Neuron (in vitro differentiated cells): ENCODE data around the gene PPIE.
"Not testable (repeated sequence)": the region's sequence is repeated elsewhere in the genome, so short reads cannot be mapped to it uniquely, and the experiment has no call there.

Experiments used
- H2AFZ ChIP-seq: one replicate; pipeline ENCODE4 v1.6.1; 2013; ENCODE audit warnings: low read depth, mild to moderate bottlenecking, inconsistent platforms, low read length, moderate library complexity
- H3K27me3 ChIP-seq: one replicate; pipeline ENCODE4 v1.6.1; 2013; ENCODE audit warnings: low read length; ENCODE audit not compliant: insufficient read depth
- H3K36me3 ChIP-seq: one replicate; pipeline ENCODE4 v1.6.1; 2013; ENCODE audit warnings: low read length; ENCODE audit not compliant: insufficient read depth
- H3K4me1 ChIP-seq: one replicate; pipeline ENCODE4 v1.6.1; 2013; ENCODE audit warnings: low read length; ENCODE audit not compliant: insufficient read depth
- H3K4me3 ChIP-seq: 2 replicates; pipeline ENCODE4 v1.5.1; 2013; ENCODE audit warnings: mild to moderate bottlenecking, low read length, moderate library complexity
- H3K9me3 ChIP-seq: one replicate; pipeline ENCODE4 v1.6.1; 2013; ENCODE audit warnings: low read length

Gene PPIE

DNA sequence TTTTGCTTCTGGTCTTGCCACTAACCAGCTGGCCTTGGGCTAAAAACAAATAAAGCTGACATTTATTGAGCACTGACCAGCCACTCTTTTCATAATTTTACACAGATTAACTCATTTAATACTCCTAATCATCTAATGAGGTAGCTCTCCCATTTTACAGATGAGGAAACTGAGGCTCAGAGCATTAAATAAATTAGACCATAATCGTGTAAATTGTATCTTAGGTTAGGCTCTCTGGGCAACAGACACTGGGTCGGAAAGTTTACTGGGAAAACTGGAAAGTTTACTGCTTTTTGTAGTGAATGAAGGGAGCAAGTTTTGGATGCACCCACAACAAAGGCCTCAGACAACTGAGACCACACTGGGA is 42.6 kb downstream of the PPIE start:
- H3K27me3 ChIP-seq, result peaks cover 27% of the 10 kb centered on the region
- H3K4me3 ChIP-seq, result no peak overlapping the region
- H3K9me3 ChIP-seq, result no peaks in the 10 kb centered on the region
- no peak overlapping the region for H2AFZ ChIP-seq
- H3K4me1 ChIP-seq, result peaks cover 6% of the 10 kb centered on the region
- no peaks in the 10 kb centered on the region for H3K36me3 ChIP-seq

DNA sequence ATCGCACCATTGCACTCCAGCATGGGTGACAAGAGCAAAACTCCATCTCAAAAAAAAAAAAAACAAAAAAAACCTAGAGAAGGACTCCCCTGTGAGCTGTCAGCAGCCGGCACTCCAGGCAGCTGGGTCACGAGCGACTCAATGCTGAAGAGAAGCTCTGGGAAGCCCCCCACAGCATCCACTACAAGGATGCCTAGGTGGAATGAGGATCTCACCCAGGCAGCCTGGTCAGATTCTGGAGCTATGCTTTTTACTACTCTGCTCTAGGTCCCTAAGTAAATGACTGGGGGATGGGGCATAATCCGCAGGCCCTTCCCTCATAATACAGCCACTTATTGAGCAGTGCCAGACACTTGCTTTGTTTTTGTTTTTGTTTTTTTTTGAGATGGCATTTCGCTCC is 43.4 kb downstream of the PPIE start:
- H3K9me3 ChIP-seq, result no peaks in the 10 kb centered on the region
- peaks cover 6% of the 10 kb centered on the region for H3K4me1 ChIP-seq
- no peak overlapping the region for H2AFZ ChIP-seq
- no peaks in the 10 kb centered on the region for H3K36me3 ChIP-seq
- H3K27me3 ChIP-seq, result peaks cover 33% of the 10 kb centered on the region
- H3K4me3 ChIP-seq, result no peak overlapping the region

DNA sequence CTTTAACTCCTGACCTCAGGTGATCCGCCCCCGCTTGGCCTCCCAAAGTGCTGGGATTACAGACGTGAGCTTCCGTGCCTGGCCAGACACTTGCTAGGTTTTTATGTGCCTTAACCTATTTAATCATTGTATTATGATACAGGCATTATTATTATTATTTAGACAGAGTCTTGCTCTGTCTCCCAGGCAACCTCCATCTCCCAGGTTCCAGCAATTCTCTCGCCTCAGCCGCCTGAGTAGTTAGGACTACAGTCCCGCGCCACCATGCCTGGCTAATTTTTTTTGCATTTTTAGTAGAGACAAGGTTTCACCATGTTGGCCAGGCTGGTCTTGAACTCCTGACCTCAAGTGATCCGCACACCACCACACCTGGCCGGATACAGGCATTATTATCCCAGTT is 44.0 kb downstream of the PPIE start:
- not testable (repeated sequence) for H3K4me1 ChIP-seq, H3K36me3 ChIP-seq, H3K9me3 ChIP-seq, H3K4me3 ChIP-seq, H2AFZ ChIP-seq
- peaks cover 34% of the 10 kb centered on the region for H3K27me3 ChIP-seq

- H3K36me3 ChIP-seq, H2AFZ ChIP-seq, H3K9me3 ChIP-seq, H3K4me3 ChIP-seq, H3K4me1 ChIP-seq: not testable (repeated sequence)
- H3K27me3 ChIP-seq, result peaks cover 52% of the 10 kb centered on the region
Measured at GRCh38 chr1:39786303-39787107, 47.8 kb downstream of the PPIE start.

DNA sequence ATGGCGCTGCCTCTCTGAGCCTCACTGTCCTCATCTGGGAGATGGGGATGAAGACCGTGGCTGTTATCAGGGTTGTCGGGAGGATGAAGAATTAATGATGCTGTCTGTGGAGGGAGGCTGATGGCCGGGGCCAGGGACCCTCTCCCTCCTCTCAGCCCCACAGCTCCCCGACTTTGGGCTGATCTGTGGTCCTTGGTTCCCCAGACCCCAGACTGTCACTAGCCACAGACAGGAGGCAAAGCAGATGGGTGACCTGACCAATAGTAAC is 48.4 kb downstream of the PPIE start:
- not testable (repeated sequence) for H3K4me3 ChIP-seq, H3K9me3 ChIP-seq, H3K4me1 ChIP-seq, H3K36me3 ChIP-seq, H2AFZ ChIP-seq
- H3K27me3 ChIP-seq, result peaks cover 55% of the 10 kb centered on the region

GRCh38 chr1:39787468-39787867 is 48.8 kb downstream of the PPIE start:
- no peak overlapping the region for H3K4me3 ChIP-seq
- no peaks in the 10 kb centered on the region for H3K36me3 ChIP-seq
- no peak overlapping the region for H2AFZ ChIP-seq
- H3K9me3 ChIP-seq, result peaks cover 1% of the 10 kb centered on the region
- H3K27me3 ChIP-seq, result peaks cover 56% of the 10 kb centered on the region
- H3K4me1 ChIP-seq, result peaks cover 6% of the 10 kb centered on the region

- H2AFZ ChIP-seq, H3K4me1 ChIP-seq, H3K4me3 ChIP-seq, H3K9me3 ChIP-seq, H3K36me3 ChIP-seq: not testable (repeated sequence)
- peaks cover 58% of the 10 kb centered on the region for H3K27me3 ChIP-seq
Measured at GRCh38 chr1:39787964-39788363, 49.3 kb downstream of the PPIE start.

- peak overlapping the region; percentile 27 for H3K4me3 ChIP-seq
- H3K9me3 ChIP-seq, result peaks cover 3% of the 10 kb centered on the region
- H2AFZ ChIP-seq, result no peak overlapping the region
- H3K4me1 ChIP-seq, result peaks cover 6% of the 10 kb centered on the region
- peaks cover 58% of the 10 kb centered on the region for H3K27me3 ChIP-seq
- no peaks in the 10 kb centered on the region for H3K36me3 ChIP-seq
Measured at GRCh38 chr1:39788426-39788757, 49.7 kb downstream of the PPIE start.

DNA sequence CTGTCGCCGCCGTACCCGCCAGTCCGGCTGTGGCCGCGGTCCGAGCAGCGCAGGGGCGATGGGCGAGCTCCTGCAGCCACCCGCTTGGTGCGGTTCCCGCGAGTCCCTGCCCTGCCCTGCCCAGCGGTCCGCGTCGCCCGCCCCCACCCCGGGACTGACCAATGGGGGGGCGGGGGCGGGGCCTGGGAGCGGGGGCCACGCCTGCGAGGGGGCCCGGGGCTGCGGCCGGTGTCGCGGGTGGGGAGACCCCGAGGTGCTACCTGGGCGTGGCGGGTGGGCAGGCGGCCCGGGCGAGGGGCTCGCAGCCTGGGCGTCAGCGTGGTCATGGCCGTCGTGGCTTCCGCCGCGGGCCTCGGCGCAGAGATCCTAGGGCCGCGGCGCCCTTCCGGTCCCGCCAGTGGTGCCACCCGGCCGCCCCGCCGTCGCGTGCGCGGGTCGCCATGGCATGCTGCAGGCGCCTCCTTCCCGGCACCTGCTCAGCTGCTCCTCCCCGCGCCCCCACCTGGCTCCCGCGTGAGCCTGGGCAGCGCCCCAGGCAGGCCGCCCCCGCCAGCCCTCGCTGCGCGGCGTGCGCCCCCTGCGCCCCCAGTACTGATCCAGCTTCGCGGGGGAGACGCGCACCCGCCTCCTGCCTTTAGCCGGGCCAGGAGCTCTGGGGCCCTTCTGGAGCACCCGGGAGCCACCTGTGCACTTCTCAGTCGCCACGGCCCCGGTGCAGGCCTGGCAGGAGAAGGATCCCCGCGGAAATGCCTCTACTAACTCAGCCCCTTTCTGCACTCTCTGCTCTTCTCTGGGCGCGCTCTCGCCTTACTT is 50.3 kb downstream of the PPIE start, which contains the start of gene BMP8B:
TSS of gene BMP8B (minus strand) at position 108 of the 813 bp plus-strand sequence. CDS start 380 bp downstream, outside the sequence.
- peaks cover 58% of the 10 kb centered on the region for H3K27me3 ChIP-seq
- H3K9me3 ChIP-seq, result peaks cover 3% of the 10 kb centered on the region
- H3K36me3 ChIP-seq, result no peaks in the 10 kb centered on the region
- peak within 1 kb of the TSS; percentile 77 for H2AFZ ChIP-seq
- peak within 1 kb of the TSS; percentile 27 for H3K4me3 ChIP-seq
- H3K4me1 ChIP-seq, result peaks cover 6% of the 10 kb centered on the region

DNA sequence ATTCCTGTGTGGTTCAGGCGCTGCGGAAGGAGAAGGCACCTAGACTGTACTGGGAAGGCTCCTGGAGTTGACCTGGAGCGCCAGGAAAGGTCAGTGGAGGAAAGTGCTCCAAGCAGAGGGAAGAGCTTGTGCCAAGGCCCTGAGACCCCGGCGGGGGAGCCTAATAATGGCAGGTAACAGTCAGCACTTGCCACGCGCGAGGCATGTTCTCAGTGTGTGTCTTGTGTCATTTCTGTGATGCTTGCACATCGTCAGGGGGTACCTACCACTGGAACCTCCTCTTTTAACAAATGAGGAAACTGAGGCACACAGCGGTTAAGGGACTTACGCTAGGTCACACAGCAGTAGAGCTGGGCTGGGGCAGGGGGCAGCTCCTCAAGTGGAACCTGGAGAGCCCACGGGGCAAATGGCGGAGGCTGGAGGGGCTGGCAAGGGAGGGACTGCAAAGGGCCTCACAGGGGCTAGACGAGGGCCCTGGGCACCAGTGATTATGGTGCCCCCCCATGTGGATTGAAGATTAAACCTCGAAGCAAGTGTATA is 51.0 kb downstream of the PPIE start:
- Histone ChIP-seq H3K27me3 (peaks cover 58% of the 10 kb centered on the region), H3K9me3 (peaks cover 3% of the 10 kb centered on the region), H3K4me1 (peaks cover 6% of the 10 kb centered on the region), H3K36me3 (no peaks in the 10 kb centered on the region), H2AFZ (no peak overlapping the region), H3K4me3 (no peak overlapping the region)

GRCh38 chr1:39791838-39792237 is 53.2 kb downstream of the PPIE start:
- H3K36me3 ChIP-seq, result no peaks in the 10 kb centered on the region
- no peaks in the 10 kb centered on the region for H3K4me1 ChIP-seq
- H3K27me3 ChIP-seq, result peaks cover 44% of the 10 kb centered on the region
- no peak overlapping the region for H3K4me3 ChIP-seq
- H3K9me3 ChIP-seq, result peaks cover 3% of the 10 kb centered on the region
- no peak overlapping the region for H2AFZ ChIP-seq

GRCh38 chr1:39795651-39796050 is 57.0 kb downstream of the PPIE start:
- no peaks in the 10 kb centered on the region for H3K4me1 ChIP-seq
- peaks cover 15% of the 10 kb centered on the region for H3K27me3 ChIP-seq

DNA sequence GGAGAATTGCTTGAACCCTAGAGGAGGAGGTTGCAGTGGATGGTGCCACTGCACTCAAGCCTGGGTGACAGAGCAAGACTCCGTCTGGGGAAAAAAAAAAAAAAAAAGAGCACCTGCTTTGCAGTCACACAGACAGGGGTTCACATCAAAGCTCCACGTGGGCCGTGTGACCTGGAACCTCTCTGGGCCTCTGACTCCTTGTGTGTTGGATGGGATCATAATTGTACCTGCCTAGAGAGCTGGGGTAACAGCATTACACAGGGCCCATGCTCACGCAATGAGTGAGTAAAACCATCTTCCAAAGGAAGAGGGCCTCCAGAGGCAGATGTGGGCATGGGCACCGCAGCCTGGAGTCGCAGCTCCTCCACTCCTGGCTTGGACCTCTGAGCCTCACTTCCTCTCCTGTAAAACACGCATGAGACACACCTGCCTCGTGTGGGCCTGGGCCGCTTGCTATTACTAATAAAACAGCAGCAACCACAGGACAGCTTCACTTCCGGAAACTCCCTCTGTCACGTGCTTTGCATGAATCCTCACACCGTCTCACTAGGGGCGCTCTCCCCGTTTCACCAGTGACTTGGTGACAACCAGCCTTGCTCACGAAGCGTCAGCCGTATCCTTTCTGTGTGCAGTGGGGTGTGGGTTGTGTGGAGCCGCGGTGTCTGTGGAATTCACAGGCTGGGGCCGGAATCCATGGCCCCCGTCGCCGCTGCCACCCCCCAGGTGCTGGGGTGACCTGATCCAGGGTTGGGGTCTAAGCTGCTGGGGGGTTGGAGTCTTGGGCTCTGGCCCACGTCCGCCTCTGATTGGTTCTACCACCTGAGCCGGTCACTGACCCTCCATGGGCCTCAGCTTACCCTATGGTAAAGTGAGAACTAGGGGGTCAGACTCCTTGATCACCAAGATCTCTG is 60.4 kb downstream of the PPIE start:
- H3K9me3 ChIP-seq, H3K27me3 ChIP-seq, H3K4me1 ChIP-seq, H3K4me3 ChIP-seq, H2AFZ ChIP-seq, H3K36me3 ChIP-seq: not testable (repeated sequence)

More at GRCh38 chr1:39795651-39796050, 57.0 kb downstream of the PPIE start:
- Histone ChIP-seq H3K36me3 (no peaks in the 10 kb centered on the region), H2AFZ (no peak overlapping the region), H3K9me3 (peaks cover 3% of the 10 kb centered on the region), H3K4me3 (no peak overlapping the region)
